Natural killer cell (primary cell): ENCODE measurements around the gene MORN1. TPM values are rescaled to one million over a fixed set of nuclear protein-coding genes. Genes with fewer than 3 reads are reported as not detected.

Experiments used
- ATAC-seq, 3 donors: fragments of 150-1000 bp in 2 of 3; fragments of 200-7000 bp in 1 of 3; cut with Tn5 transposase; 1 replicate in 1 of 3; 2 replicates in 2 of 3; pipeline ENCODE4 v1.10.0; 2021; ENCODE audit warnings: mild to moderate bottlenecking in 2 of 3, moderate library complexity in 2 of 3
- DNase-seq, 2 donors: peaks; one replicate each; pipeline versions ENCODE4 v3.0.0 to v3.0.0-alpha.2; 2013 to 2021; ENCODE audit warnings: mixed read lengths in 1 of 2
- H3K27ac ChIP-seq: one replicate; pipeline ENCODE4 v1.5.1; 2013; ENCODE audit warnings: mild to moderate bottlenecking, low read length
- H3K27me3 ChIP-seq: one replicate; pipeline ENCODE4 v1.6.1; 2013; ENCODE audit warnings: low read length; ENCODE audit not compliant: control insufficient read depth, insufficient read depth
- H3K36me3 ChIP-seq: one replicate; pipeline ENCODE4 v1.6.1; 2013; ENCODE audit warnings: low read length; ENCODE audit not compliant: control insufficient read depth, insufficient read depth
- H3K4me1 ChIP-seq: one replicate; pipeline ENCODE4 v1.6.1; 2013; ENCODE audit warnings: low read length; ENCODE audit not compliant: control insufficient read depth, insufficient read depth
- H3K4me3 ChIP-seq: one replicate; pipeline ENCODE4 v1.5.1; 2013; ENCODE audit warnings: low read length
- H3K9me3 ChIP-seq: one replicate; pipeline ENCODE4 v1.6.1; 2013; ENCODE audit warnings: low read length; ENCODE audit not compliant: control insufficient read depth, insufficient read depth
- H3K27ac Mint-ChIP-seq, 2 donors: one replicate each; pipeline ENCODE4 v1.8.0; 2022; ENCODE audit warnings: mild to moderate bottlenecking in 2 of 2, mixed read lengths in 2 of 2, moderate library complexity in 1 of 2
- H3K27me3 Mint-ChIP-seq, 2 donors: one replicate each; pipeline ENCODE4 v1.8.0; 2022; ENCODE audit warnings: low read depth in 2 of 2, mixed read lengths in 2 of 2
- H3K36me3 Mint-ChIP-seq: one replicate; pipeline ENCODE4 v1.8.0; 2022; ENCODE audit warnings: mixed read lengths
- H3K4me1 Mint-ChIP-seq, 2 donors: one replicate each; pipeline ENCODE4 v1.8.0; 2022; ENCODE audit warnings: mixed read lengths in 2 of 2
- H3K4me3 Mint-ChIP-seq: one replicate; pipeline ENCODE4 v1.8.0; 2022; ENCODE audit warnings: mild to moderate bottlenecking, moderate library complexity, mixed read lengths
- H3K9me3 Mint-ChIP-seq, 2 donors: one replicate each; pipeline ENCODE4 v1.8.0; 2022; ENCODE audit warnings: mixed read lengths in 2 of 2
- CTCF ChIP-seq: fragments of 200-600 bp; IDR thresholded peaks from one replicate; pipeline ENCODE4 v1.8.0; 2022; ENCODE audit warnings: antibody characterized with exemption
- WGBS: methylation state at CpG from one replicate; pipeline ENCODE4 v1.1.7; 2013; ENCODE audit warnings: missing lambda C conversion rate; ENCODE audit not compliant: insufficient coverage; 5-methylcytosine and 5-hydroxymethylcytosine counted together
- intact Hi-C: fragments of 100-400 bp; cut with micrococcal nuclease; formaldehyde crosslinking; loops from one replicate; pipeline ENCODE4 v1.14.2; 2022
- total RNA-seq, 4 donors: library from RNA; stranded (reverse); fragments of 120-200 nt in 1 of 4; gene quantifications; one replicate each; pipeline versions ENCODE4 v1.2.3 to v1.2.4, GENCODE V29; 2013 to 2022

Gene MORN1
- total RNA-seq, 3 donors from 2014 or later (not counting 1 experiment from before 2014, with no cell fraction given): 8.0 to 9.3 (median 8.8) TPM

- 97% methylated on average over 22 of the region's 22 CpGs for WGBS
- Mint-ChIP-seq H3K27me3 (no peaks in the 10 kb centered on the region), H3K4me3 (no peak overlapping the region), H3K4me1 (peaks cover 28 to 37% of the 10 kb centered on the region in 2 donors), H3K27ac (peak overlapping the region in 1 of 2 donors; percentile 84), H3K36me3 (peaks cover 12% of the 10 kb centered on the region), H3K9me3 (no peaks in the 10 kb centered on the region)
- no peak for DNase-seq
- ATAC-seq: no peak
- intact Hi-C loops: no loop called here
- no peaks in the 10 kb centered on the region for H3K27me3 ChIP-seq
- H3K27ac ChIP-seq: no peak overlapping the region
- no peak for TF ChIP-seq CTCF
- no peak overlapping the region for H3K4me3 ChIP-seq
- no peaks in the 10 kb centered on the region for H3K9me3 ChIP-seq
- peaks cover 60% of the 10 kb centered on the region for H3K4me1 ChIP-seq
- peaks cover 35% of the 10 kb centered on the region for H3K36me3 ChIP-seq
These were observed 87.1 kb downstream of the MORN1 start for GRCh38 chr1:2304282-2304681.

- peaks cover 12% of the 10 kb centered on the region for H3K36me3 Mint-ChIP-seq
- Histone ChIP-seq H3K4me1 (peaks cover 65% of the 10 kb centered on the region), H3K4me3 (no peak overlapping the region), H3K36me3 (peaks cover 35% of the 10 kb centered on the region), H3K27me3 (no peaks in the 10 kb centered on the region), H3K27ac (no peak overlapping the region), H3K9me3 (no peaks in the 10 kb centered on the region)
- intact Hi-C loops: no loop called here
- no peak for TF ChIP-seq CTCF
- peak overlapping the region; percentile 21 for H3K4me3 Mint-ChIP-seq
- H3K4me1 Mint-ChIP-seq: peaks cover 31 to 42% of the 10 kb centered on the region in 2 donors
- H3K9me3 Mint-ChIP-seq: no peaks in the 10 kb centered on the region
- ATAC-seq (no peak), DNase-seq (no peak)
- H3K27ac Mint-ChIP-seq: peak overlapping the region; percentile 42 to 96
- 94% methylated on average over 26 of the region's 26 CpGs for WGBS
- no peaks in the 10 kb centered on the region for H3K27me3 Mint-ChIP-seq
These were observed 87.6 kb downstream of the MORN1 start for GRCh38 chr1:2303781-2304180.

- intact Hi-C loops: no loop called here
- Mint-ChIP-seq H3K9me3 (no peaks in the 10 kb centered on the region), H3K27ac (peak overlapping the region; percentile 42 to 96), H3K4me3 (peak overlapping the region; percentile 13), H3K36me3 (peaks cover 9% of the 10 kb centered on the region), H3K4me1 (peaks cover 36 to 48% of the 10 kb centered on the region in 2 donors), H3K27me3 (no peaks in the 10 kb centered on the region)
- Histone ChIP-seq H3K4me3 (no peak overlapping the region), H3K27me3 (no peaks in the 10 kb centered on the region), H3K27ac (no peak overlapping the region), H3K36me3 (peaks cover 31% of the 10 kb centered on the region), H3K4me1 (peaks cover 71% of the 10 kb centered on the region), H3K9me3 (no peaks in the 10 kb centered on the region)
- no peak for TF ChIP-seq CTCF
- ATAC-seq (no peak), DNase-seq (no peak)
- 95% methylated on average over 35 of the region's 35 CpGs for WGBS
These were observed 88.2 kb downstream of the MORN1 start for GRCh38 chr1:2303016-2303775.
